DND-41 (cell line): ENCODE measurements around the gene SHLD2.
"Not testable (repeated sequence)": the region's sequence is repeated elsewhere in the genome, so short reads cannot be mapped to it uniquely, and the experiment has no call there.

Experiments used
- ATAC-seq: fragments of 200-7000 bp; cut with Tn5 transposase; 3 replicates; pipeline ENCODE4 v1.9.1; 2021; ENCODE audit warnings: low read depth; ENCODE audit not compliant: insufficient read depth
- DNase-seq: peaks from one replicate; pipeline ENCODE4 v3.0.0-alpha.2; 2020
- H2AFZ ChIP-seq: 2 replicates; pipeline ENCODE4 v1.6.0; 2012; ENCODE audit warnings: low read depth, low read length
- H3K27ac ChIP-seq: 2 replicates; pipeline ENCODE4 v1.5.1; 2012; ENCODE audit warnings: low read length, inconsistent platforms
- H3K27me3 ChIP-seq: fragments of 200-600 bp; sonication (generic); 2 replicates; pipeline ENCODE4 v1.6.0; 2012; ENCODE audit warnings: low read length, mild to moderate bottlenecking, inconsistent platforms; ENCODE audit not compliant: insufficient read depth, poor library complexity
- H3K36me3 ChIP-seq: 2 replicates; pipeline ENCODE4 v1.5.1; 2012; ENCODE audit warnings: low read length, inconsistent platforms; ENCODE audit not compliant: insufficient read depth
- H3K4me1 ChIP-seq: 2 replicates; pipeline ENCODE4 v1.5.1; 2012; ENCODE audit warnings: mild to moderate bottlenecking, low read length; ENCODE audit not compliant: insufficient read depth
- H3K4me2 ChIP-seq: 2 replicates; pipeline ENCODE4 v1.6.0; 2012; ENCODE audit warnings: mild to moderate bottlenecking, moderate library complexity, low read length, inconsistent platforms; ENCODE audit not compliant: insufficient read depth
- H3K4me3 ChIP-seq, 2 experiments: fragments of 200-600 bp in 1 of 2; shearing (Covaris generic) in 1 of 2; 2 replicates each; pipeline ENCODE4 v1.5.1; 2012 to 2016; ENCODE audit warnings: inconsistent platforms in 2 of 2, low read length in 2 of 2, mild to moderate bottlenecking in 2 of 2, low read depth in 1 of 2, moderate library complexity in 1 of 2
- H3K79me2 ChIP-seq: 2 replicates; pipeline ENCODE4 v1.6.0; 2012; ENCODE audit warnings: low read length, inconsistent platforms; ENCODE audit not compliant: insufficient read depth
- H3K9ac ChIP-seq: 2 replicates; pipeline ENCODE4 v1.6.0; 2012; ENCODE audit warnings: low read depth, mild to moderate bottlenecking, inconsistent platforms, low read length, moderate library complexity
- H3K9me3 ChIP-seq: 2 replicates; pipeline ENCODE4 v1.5.1; 2012; ENCODE audit warnings: low read length, moderate library complexity, mild to moderate bottlenecking, inconsistent platforms; ENCODE audit not compliant: insufficient read depth, severe bottlenecking
- H4K20me1 ChIP-seq: 2 replicates; pipeline ENCODE4 v1.6.0; 2012; ENCODE audit warnings: low read length; ENCODE audit not compliant: insufficient read depth

Gene SHLD2

GRCh38 chr10:87234854-87235253 lies 139.8 kb downstream of the SHLD2 start:
- not testable (repeated sequence) for H3K79me2 ChIP-seq, H2AFZ ChIP-seq, H3K27ac ChIP-seq, ATAC-seq, H4K20me1 ChIP-seq, H3K4me3 ChIP-seq, H3K9me3 ChIP-seq, H3K4me1 ChIP-seq, H3K9ac ChIP-seq, H3K4me2 ChIP-seq, H3K36me3 ChIP-seq, DNase-seq, H3K27me3 ChIP-seq

GRCh38 chr10:87237244-87237643 lies 142.2 kb downstream of the SHLD2 start:
- not testable (repeated sequence) for H3K9ac ChIP-seq, H4K20me1 ChIP-seq

GRCh38 chr10:87239346-87239808 lies 144.4 kb downstream of the SHLD2 start:
- H3K4me1 ChIP-seq, ATAC-seq, H4K20me1 ChIP-seq, H2AFZ ChIP-seq, H3K4me2 ChIP-seq, H3K27ac ChIP-seq, H3K36me3 ChIP-seq, H3K4me3 ChIP-seq, H3K27me3 ChIP-seq, H3K9ac ChIP-seq, H3K9me3 ChIP-seq, DNase-seq, H3K79me2 ChIP-seq: not testable (repeated sequence)

More at GRCh38 chr10:87237244-87237643, 142.2 kb downstream of the SHLD2 start:
- not testable (repeated sequence) for H3K27me3 ChIP-seq, ATAC-seq, DNase-seq, H3K36me3 ChIP-seq, H3K27ac ChIP-seq, H3K4me2 ChIP-seq, H2AFZ ChIP-seq, H3K9me3 ChIP-seq, H3K4me1 ChIP-seq, H3K4me3 ChIP-seq, H3K79me2 ChIP-seq
